B cell (primary cell): Measurements from ENCODE around the gene DIS3L.

Source experiments
- CTCF ChIP-seq: fragments of 200-600 bp; IDR thresholded peaks from one replicate; pipeline ENCODE4 v1.8.0; 2022; ENCODE audit warnings: antibody characterized with exemption, mild to moderate bottlenecking
- EZH2 ChIP-seq: IDR thresholded peaks from 2 replicates; pipeline ENCODE4 v1.6.1; 2012; ENCODE audit warnings: borderline replicate concordance, low read depth, mild to moderate bottlenecking, moderate library complexity, low read length; ENCODE audit not compliant: insufficient read depth, poor library complexity, severe bottlenecking

- TF ChIP-seq CTCF (no peak), EZH2 (no peak)
Measured at GRCh38 chr15:66256692-66257091, 36.7 kb upstream of the DIS3L start.
